Mesendoderm (in vitro differentiated cells): Measurements from ENCODE around the gene GNA15.

ENCODE experiments used
- DNase-seq: peaks from one replicate; pipeline ENCODE4 v3.0.0; 2013
- H2AK5ac ChIP-seq: 2 replicates; pipeline ENCODE4 v1.6.1; 2013; ENCODE audit warnings: low read length, inconsistent platforms
- H2BK120ac ChIP-seq: 2 replicates; pipeline ENCODE4 v1.6.1; 2013; ENCODE audit warnings: low read depth, mild to moderate bottlenecking, low read length, moderate library complexity, mixed read lengths
- H2BK15ac ChIP-seq: replicated peaks from 2 replicates; pipeline ENCODE4 v1.6.1; 2013; ENCODE audit warnings: low read depth, mild to moderate bottlenecking, moderate library complexity
- H2BK5ac ChIP-seq: 2 replicates; pipeline ENCODE4 v1.6.1; 2013; ENCODE audit warnings: low read length, inconsistent platforms
- H3K18ac ChIP-seq: 2 replicates; pipeline ENCODE4 v1.6.1; 2013; ENCODE audit warnings: mild to moderate bottlenecking, low read length, mixed read lengths
- H3K23ac ChIP-seq: one replicate; pipeline ENCODE4 v1.6.1; 2013; ENCODE audit warnings: low read length
- H3K27ac ChIP-seq: 2 replicates; pipeline ENCODE4 v1.5.1; 2013; ENCODE audit warnings: low read depth, mild to moderate bottlenecking, inconsistent platforms, low read length, moderate library complexity
- H3K27me3 ChIP-seq: 2 replicates; pipeline ENCODE4 v1.6.1; 2013; ENCODE audit warnings: low read length, control low read depth, mild to moderate bottlenecking, inconsistent platforms; ENCODE audit not compliant: insufficient read depth, poor library complexity
- H3K36me3 ChIP-seq: 2 replicates; pipeline ENCODE4 v1.6.1; 2013; ENCODE audit warnings: low read length, inconsistent platforms; ENCODE audit not compliant: control insufficient read depth, insufficient read depth
- H3K4ac ChIP-seq: one replicate; pipeline ENCODE4 v1.6.1; 2013; ENCODE audit warnings: low read depth, mild to moderate bottlenecking, low read length, moderate library complexity
- H3K4me1 ChIP-seq: 2 replicates; pipeline ENCODE4 v1.6.1; 2013; ENCODE audit warnings: low read depth, low read length, inconsistent platforms; ENCODE audit not compliant: control insufficient read depth
- H3K4me2 ChIP-seq: 2 replicates; pipeline ENCODE4 v1.6.1; 2013; ENCODE audit warnings: low read length
- H3K4me3 ChIP-seq: 2 replicates; pipeline ENCODE4 v1.5.1; 2013; ENCODE audit warnings: mild to moderate bottlenecking, low read length
- H3K56ac ChIP-seq: one replicate; pipeline ENCODE4 v1.6.1; 2013; ENCODE audit warnings: low read length
- H3K79me1 ChIP-seq: 2 replicates; pipeline ENCODE4 v1.6.1; 2013; ENCODE audit warnings: low read length, inconsistent platforms
- H3K79me2 ChIP-seq: 2 replicates; pipeline ENCODE4 v1.6.1; 2013; ENCODE audit warnings: mild to moderate bottlenecking, low read length; ENCODE audit not compliant: control insufficient read depth, insufficient read depth
- H3K9ac ChIP-seq: 2 replicates; pipeline ENCODE4 v1.6.1; 2013; ENCODE audit warnings: low read length, inconsistent platforms
- H4K5ac ChIP-seq: one replicate; pipeline ENCODE4 v1.6.1; 2013; ENCODE audit warnings: low read length
- H4K8ac ChIP-seq: one replicate; pipeline ENCODE4 v1.6.1; 2013; ENCODE audit warnings: low read depth, mild to moderate bottlenecking, control low read depth, low read length, moderate library complexity
- WGBS: extraction: QIAGEN DNeasy Blood & Tissue Kit; methylation state at CpG from one replicate; pipeline ENCODE4 v1.1.7; 2013; ENCODE audit warnings: low lambda C conversion rate, missing lambda C conversion rate; ENCODE audit not compliant: insufficient coverage; ENCODE audit errors: extremely low coverage; 5-methylcytosine and 5-hydroxymethylcytosine counted together

Gene GNA15

DNA sequence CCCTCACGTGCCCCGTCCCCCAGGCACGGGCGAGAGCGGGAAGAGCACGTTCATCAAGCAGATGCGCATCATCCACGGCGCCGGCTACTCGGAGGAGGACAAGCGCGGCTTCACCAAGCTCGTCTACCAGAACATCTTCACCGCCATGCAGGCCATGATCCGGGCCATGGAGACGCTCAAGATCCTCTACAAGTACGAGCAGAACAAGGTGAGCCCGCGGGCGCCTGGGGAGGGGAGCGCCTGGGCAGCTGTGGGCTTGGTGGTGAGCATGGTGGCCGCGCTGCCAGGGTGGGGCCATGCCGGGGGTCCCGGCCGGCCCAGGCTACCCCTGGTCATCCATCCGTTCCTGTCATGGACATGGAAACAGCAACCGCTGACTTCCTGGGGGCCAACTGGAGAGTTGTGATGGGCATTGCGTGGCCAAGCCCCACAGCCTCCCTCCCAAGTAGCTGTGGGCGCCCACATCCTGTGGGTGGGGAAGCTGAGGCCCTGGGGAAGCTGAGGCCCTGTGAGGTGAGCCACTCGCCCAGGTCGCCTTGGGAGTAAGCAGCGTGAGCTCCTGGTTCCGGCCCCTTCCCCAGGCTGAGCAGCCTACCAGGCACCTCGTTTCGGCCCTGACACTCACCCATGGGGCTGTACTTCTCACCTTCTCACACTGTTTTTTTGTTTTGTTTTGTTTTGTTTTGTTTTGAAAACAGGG lies 25.6 kb upstream of the GNA15 start:
- no CpG with 5 or more reads among the region's 37 CpGs for WGBS

DNA sequence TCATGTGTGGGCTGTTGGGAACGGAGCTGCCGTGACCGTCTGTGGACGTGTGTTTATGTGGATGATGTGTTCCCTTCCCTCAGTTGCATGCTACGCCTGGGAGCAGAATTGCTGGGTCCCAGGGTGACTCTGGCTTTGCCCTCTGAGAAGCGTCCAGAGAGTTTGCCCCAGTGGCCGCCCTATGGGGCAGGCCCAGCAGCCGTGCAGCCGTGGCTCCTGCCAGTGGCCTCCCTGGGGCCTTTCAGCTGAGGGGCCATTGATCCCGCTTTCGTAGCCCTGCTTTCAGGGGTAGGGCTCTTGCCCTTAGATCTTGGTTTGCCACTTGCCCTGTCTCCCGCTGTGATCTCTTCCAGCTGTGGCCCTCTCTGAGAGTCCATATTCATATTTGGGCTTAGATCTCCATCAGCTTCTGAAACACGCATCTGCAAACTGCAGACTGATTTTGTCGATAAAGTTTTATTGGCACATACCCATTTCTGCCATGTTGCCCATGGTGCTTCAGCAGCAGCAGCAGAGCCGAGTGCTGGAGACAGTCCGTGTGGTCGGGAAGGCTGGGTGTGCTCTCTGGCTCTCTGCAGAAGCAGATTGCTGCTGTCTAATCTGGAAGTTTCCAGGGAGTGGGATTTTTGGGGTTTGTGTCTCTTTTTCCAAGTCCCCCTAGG lies 24.1 kb upstream of the GNA15 start:
- no peak overlapping the region for H4K5ac ChIP-seq
- H2BK5ac ChIP-seq = no peak overlapping the region
- DNase-seq = no peak
- no peak overlapping the region for H3K4me2 ChIP-seq
- H4K8ac ChIP-seq = no peak overlapping the region
- peaks cover 2% of the 10 kb centered on the region for H3K79me2 ChIP-seq
- H3K27ac ChIP-seq = no peak overlapping the region
- H3K79me1 ChIP-seq = peaks cover 9% of the 10 kb centered on the region
- no peaks in the 10 kb centered on the region for H3K36me3 ChIP-seq
- no peak overlapping the region for H2BK120ac ChIP-seq
- no peaks in the 10 kb centered on the region for H3K4me1 ChIP-seq
- H3K4ac ChIP-seq = no peak overlapping the region
- no CpG with 5 or more reads among the region's 17 CpGs for WGBS
- no peak overlapping the region for H3K4me3 ChIP-seq
- H3K23ac ChIP-seq = no peak overlapping the region
- H2BK15ac ChIP-seq = no peak overlapping the region
- H3K27me3 ChIP-seq = no peaks in the 10 kb centered on the region
- no peak overlapping the region for H3K18ac ChIP-seq
- no peak overlapping the region for H3K9ac ChIP-seq
- no peak overlapping the region for H3K56ac ChIP-seq
- no peak overlapping the region for H2AK5ac ChIP-seq

More for the DNA sequence above, 25.6 kb upstream of the GNA15 start:
- Histone ChIP-seq H2BK5ac (no peak overlapping the region), H3K79me2 (peaks cover 9% of the 10 kb centered on the region), H3K4me2 (no peak overlapping the region), H3K4me3 (no peak overlapping the region), H2BK15ac (no peak overlapping the region), H3K9ac (no peak overlapping the region), H3K18ac (no peak overlapping the region), H4K5ac (no peak overlapping the region), H3K36me3 (no peaks in the 10 kb centered on the region), H2AK5ac (no peak overlapping the region), H4K8ac (no peak overlapping the region), H3K79me1 (peaks cover 14% of the 10 kb centered on the region), H3K4ac (no peak overlapping the region), H2BK120ac (no peak overlapping the region), H3K56ac (no peak overlapping the region), H3K23ac (no peak overlapping the region), H3K4me1 (no peaks in the 10 kb centered on the region), H3K27me3 (no peaks in the 10 kb centered on the region), H3K27ac (no peak overlapping the region)
- DNase-seq = no peak

DNA sequence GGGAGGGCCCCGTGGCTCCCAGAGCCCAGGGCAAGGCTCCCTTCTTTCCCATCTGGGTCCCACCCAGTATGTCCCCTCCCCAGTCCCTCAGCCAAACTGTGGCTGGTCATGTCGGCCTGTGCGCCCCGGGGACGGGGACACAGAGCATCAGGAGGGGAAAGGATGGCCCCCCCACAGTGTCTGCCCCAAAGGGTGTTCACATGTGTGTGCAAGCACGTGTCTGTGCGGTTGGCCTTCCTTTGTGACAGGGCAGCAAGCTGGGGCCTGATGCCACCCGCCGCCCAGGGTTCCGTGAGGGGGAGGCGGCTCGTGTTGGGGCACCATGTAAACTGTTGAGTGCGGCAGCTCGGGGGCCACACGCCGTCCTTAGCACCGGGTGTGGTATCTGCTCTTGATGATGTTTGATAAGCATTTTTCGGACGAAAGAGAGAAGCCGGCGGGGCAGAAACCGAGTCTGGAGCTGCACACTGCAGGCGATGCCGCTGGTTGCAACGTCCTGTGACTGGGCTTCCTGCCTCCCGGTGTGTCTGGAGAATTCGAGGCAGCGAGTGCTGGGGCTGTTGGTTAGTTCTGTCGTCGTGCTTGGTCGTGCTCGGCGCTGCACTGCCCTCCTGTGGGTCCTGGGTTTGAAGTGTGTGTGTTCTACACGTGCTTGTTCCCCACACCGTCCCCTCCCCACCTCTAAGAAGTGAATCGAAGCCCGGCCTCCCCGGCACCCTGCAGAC lies 23.3 kb upstream of the GNA15 start:
- Histone ChIP-seq H3K79me2 (peaks cover 2% of the 10 kb centered on the region), H2AK5ac (no peak overlapping the region)
- no CpG with 5 or more reads among the region's 38 CpGs for WGBS

DNA sequence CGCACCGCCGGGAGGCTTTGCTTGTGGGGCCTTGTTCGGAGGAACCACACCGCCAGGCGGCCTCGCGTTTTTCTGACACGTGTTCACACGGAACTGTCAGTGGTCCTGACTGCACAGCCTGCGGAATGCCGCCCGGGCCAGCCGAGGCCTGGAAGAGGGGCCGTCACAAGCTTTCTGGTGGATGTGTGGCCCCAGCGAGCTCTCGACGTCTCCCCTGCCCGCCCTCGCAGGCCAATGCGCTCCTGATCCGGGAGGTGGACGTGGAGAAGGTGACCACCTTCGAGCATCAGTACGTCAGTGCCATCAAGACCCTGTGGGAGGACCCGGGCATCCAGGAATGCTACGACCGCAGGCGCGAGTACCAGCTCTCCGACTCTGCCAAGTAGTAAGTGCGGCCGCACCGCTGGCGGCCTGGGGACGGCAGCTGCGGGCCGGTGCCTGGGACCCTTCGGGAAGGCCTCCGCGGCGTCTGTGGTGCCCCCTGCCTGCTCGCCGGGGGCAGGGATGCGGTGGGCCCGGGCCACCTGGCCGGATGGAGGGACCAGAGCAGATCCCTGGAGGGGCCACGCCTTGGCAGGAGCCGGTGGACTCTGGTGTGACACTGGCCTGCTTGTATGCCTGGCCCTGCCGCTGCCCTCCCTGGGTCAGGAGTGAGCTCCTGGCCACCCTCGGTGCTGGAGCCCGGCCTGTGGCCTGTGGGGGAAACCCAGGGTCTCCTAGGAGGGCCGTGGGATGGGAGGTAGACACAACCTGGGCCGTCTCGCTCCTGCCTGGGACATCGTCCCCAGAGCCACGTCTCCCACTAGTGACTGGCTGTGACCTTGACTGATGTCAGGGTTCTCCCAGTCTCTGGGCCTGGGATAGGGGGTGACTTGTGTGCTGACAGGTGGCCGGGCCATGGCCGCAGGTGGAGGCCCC lies 22.5 kb upstream of the GNA15 start:
- no peak overlapping the region for H4K8ac ChIP-seq
- no peak overlapping the region for H3K23ac ChIP-seq
- no peaks in the 10 kb centered on the region for H3K27me3 ChIP-seq
- no peaks in the 10 kb centered on the region for H3K4me1 ChIP-seq
- no peaks in the 10 kb centered on the region for H3K36me3 ChIP-seq
- no peak overlapping the region for H2BK15ac ChIP-seq
- H3K18ac ChIP-seq = no peak overlapping the region
- no peak overlapping the region for H3K4ac ChIP-seq
- H3K79me1 ChIP-seq = peaks cover 6% of the 10 kb centered on the region
- no peak overlapping the region for H3K9ac ChIP-seq
- no peak for DNase-seq
- no peak overlapping the region for H4K5ac ChIP-seq
- H2BK120ac ChIP-seq = no peak overlapping the region
- no peak overlapping the region for H2AK5ac ChIP-seq
- no peak overlapping the region for H3K4me2 ChIP-seq
- no peak overlapping the region for H2BK5ac ChIP-seq
- no peak overlapping the region for H3K4me3 ChIP-seq
- peaks cover 2% of the 10 kb centered on the region for H3K79me2 ChIP-seq
- H3K27ac ChIP-seq = no peak overlapping the region
- H3K56ac ChIP-seq = no peak overlapping the region
- no CpG with 5 or more reads among the region's 59 CpGs for WGBS

More for the DNA sequence above, 23.3 kb upstream of the GNA15 start:
- Histone ChIP-seq H3K4ac (no peak overlapping the region), H2BK120ac (no peak overlapping the region), H3K23ac (no peak overlapping the region), H3K79me1 (peaks cover 9% of the 10 kb centered on the region), H3K27me3 (no peaks in the 10 kb centered on the region), H3K4me1 (no peaks in the 10 kb centered on the region), H3K56ac (no peak overlapping the region), H2BK15ac (no peak overlapping the region), H3K9ac (no peak overlapping the region), H3K18ac (no peak overlapping the region), H3K4me2 (no peak overlapping the region), H3K4me3 (no peak overlapping the region), H3K36me3 (no peaks in the 10 kb centered on the region), H4K5ac (no peak overlapping the region), H4K8ac (no peak overlapping the region), H2BK5ac (no peak overlapping the region), H3K27ac (no peak overlapping the region)
- DNase-seq = no peak

DNA sequence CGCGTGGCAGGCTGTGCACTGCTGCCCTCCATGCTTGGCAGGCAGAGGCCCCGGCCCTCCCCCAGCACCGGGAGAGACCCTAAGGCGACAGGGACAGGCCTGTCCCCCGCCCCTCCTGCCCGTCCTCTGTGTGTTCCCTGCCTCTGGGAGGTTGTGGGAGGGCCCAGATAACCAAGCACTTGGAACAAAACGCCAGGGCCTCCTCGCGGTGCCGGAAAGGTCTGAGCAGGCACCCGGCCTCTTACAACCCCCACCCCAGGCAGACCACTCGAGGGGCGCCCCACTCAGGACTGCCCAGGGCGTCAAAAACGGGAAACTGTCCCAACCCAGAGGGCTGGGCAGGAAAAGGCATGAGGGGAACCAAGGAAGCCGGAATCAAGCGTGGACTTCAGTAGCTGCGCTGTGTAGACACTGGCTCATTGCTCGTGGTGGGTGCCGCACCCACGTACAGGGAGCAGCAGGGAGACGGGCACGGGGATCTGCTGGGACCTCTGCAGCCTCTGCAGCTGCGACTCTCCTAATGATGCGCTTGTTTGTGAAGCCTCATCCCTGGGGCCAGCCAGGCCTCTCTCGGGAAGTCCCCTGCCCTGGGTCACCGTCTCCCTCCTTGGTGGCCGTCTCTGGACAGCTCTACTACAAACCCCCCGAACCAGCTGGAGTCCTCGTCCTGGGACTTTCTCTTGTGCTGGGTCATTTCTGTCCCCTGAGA lies 21.7 kb upstream of the GNA15 start:
- Histone ChIP-seq H3K79me2 (no peaks in the 10 kb centered on the region), H3K4me1 (no peaks in the 10 kb centered on the region), H3K18ac (no peak overlapping the region), H4K5ac (no peak overlapping the region), H3K23ac (no peak overlapping the region), H3K4ac (no peak overlapping the region), H3K79me1 (peaks cover 3% of the 10 kb centered on the region), H3K27ac (no peak overlapping the region), H3K9ac (no peak overlapping the region), H2AK5ac (no peak overlapping the region), H3K56ac (no peak overlapping the region), H2BK5ac (no peak overlapping the region), H3K27me3 (no peaks in the 10 kb centered on the region), H2BK120ac (no peak overlapping the region), H3K4me3 (no peak overlapping the region), H3K36me3 (no peaks in the 10 kb centered on the region), H3K4me2 (no peak overlapping the region), H2BK15ac (no peak overlapping the region), H4K8ac (no peak overlapping the region)
- no CpG with 5 or more reads among the region's 31 CpGs for WGBS
- no peak for DNase-seq
